ENCODE results near the gene NRROS. TPM values are rescaled to one million over a fixed set of nuclear protein-coding genes. Genes with fewer than 3 reads are reported as not detected.

NRROS gene
- total RNA-seq, 1 donor from 2014 or later: 0.42 TPM

DNA sequence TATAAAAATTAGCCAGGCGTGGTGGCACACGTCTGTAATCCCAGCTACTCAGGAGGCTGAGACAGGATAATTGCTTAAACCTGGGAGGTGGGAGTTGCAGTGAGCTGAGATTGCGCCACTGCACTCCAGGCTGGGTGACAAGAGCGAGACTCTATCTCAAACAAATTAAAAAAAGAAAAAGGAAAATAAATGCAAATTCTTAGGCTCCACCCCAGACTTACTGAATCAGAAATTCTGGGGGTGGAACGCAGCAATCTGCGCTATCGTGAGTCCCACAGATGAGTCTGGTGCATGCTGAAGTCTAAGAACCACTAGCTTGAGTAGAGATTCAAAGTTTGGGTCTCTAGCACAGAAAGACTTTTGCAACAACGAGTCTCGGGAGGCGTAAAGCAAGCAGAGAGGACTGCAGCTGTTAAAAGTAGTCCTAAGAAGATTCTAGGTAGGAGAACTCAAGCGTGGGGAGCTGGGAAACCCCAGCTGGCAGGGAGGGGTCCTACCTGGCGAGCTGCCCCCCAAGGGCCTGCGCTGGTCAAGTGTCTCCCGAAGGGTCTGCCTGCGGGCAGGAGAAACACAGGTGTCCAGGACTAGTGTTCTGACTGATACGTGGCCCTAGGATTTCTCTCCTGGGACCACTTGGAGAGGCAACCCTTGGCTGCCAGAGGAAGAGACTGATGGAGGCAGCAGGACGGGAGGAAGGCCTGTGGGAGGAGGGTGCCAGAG is 50.6 kb downstream of the NRROS start:
- Mint-ChIP-seq H3K27ac (ENCODE audit: unreplicated experiment) (no peak overlapping the region), H3K27me3 (ENCODE audit: unreplicated experiment) (no peaks in the 10 kb centered on the region), H3K4me3 (ENCODE audit: unreplicated experiment) (no peak overlapping the region), H3K9me3 (ENCODE audit: unreplicated experiment) (no peaks in the 10 kb centered on the region), H3K36me3 (ENCODE audit: unreplicated experiment) (no peaks in the 10 kb centered on the region), H3K4me1 (ENCODE audit: low read depth, unreplicated experiment) (peaks cover 9% of the 10 kb centered on the region)
- DNase-seq: no peak
- TF ChIP-seq, protein P1, sequence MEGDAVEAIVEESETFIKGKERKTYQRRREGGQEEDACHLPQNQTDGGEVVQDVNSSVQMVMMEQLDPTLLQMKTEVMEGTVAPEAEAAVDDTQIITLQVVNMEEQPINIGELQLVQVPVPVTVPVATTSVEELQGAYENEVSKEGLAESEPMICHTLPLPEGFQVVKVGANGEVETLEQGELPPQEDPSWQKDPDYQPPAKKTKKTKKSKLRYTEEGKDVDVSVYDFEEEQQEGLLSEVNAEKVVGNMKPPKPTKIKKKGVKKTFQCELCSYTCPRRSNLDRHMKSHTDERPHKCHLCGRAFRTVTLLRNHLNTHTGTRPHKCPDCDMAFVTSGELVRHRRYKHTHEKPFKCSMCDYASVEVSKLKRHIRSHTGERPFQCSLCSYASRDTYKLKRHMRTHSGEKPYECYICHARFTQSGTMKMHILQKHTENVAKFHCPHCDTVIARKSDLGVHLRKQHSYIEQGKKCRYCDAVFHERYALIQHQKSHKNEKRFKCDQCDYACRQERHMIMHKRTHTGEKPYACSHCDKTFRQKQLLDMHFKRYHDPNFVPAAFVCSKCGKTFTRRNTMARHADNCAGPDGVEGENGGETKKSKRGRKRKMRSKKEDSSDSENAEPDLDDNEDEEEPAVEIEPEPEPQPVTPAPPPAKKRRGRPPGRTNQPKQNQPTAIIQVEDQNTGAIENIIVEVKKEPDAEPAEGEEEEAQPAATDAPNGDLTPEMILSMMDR (IDR thresholded peaks at IDR 0.05; ENCODE audit: partially characterized antibody, unreplicated experiment): no peak

DNA sequence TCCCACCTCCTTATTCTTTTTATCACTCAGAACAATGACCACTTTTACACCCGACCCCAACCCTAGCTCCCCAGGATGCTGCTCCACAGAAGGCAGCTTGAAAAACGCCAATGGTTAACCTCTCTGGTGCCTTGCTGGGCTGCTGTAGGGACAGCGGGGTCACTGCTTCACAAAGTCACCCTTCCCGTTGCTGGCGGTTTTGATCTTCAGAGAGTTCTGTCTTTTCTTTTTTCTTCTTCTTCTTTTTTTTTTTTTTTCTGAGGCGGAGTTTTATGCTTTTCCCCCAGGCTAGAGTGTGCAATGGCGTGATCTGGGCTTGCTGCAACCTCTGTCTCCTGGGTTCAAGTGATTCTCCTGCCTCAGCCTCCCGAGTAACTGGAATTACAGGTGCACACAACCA is 51.9 kb downstream of the NRROS start:
- no peak overlapping the region for H3K27ac Mint-ChIP-seq (ENCODE audit: unreplicated experiment)
- H3K9me3 Mint-ChIP-seq (ENCODE audit: unreplicated experiment): no peaks in the 10 kb centered on the region
- TF ChIP-seq, protein P1 (IDR thresholded peaks at IDR 0.05; ENCODE audit: partially characterized antibody, unreplicated experiment): no peak
- peaks cover 9% of the 10 kb centered on the region for H3K4me1 Mint-ChIP-seq (ENCODE audit: low read depth, unreplicated experiment)
- H3K36me3 Mint-ChIP-seq (ENCODE audit: unreplicated experiment): no peaks in the 10 kb centered on the region
- H3K27me3 Mint-ChIP-seq (ENCODE audit: unreplicated experiment): no peaks in the 10 kb centered on the region
- DNase-seq: no peak
- H3K4me3 Mint-ChIP-seq (ENCODE audit: unreplicated experiment): no peak overlapping the region

DNA sequence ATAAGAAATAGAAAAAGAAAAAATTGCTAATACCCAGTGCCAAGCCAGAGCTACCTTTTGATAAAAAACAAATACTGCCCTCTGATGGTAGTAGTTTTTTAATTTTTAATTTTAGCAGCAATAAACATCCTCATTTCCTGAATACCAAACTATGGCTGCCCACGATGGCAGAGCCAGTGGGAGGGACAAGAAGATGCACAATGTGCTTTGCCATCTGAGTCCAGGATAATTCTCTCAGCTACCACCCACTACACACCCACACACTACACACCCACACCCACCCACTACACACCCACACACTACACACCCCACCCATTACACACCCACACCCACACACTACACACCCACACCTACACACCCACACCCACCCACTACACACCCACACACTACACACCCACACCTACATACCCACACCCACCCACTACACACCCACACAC is 54.7 kb downstream of the NRROS start:
- Mint-ChIP-seq H3K27ac (ENCODE audit: unreplicated experiment) (no peak overlapping the region), H3K27me3 (ENCODE audit: unreplicated experiment) (no peaks in the 10 kb centered on the region), H3K4me3 (ENCODE audit: unreplicated experiment) (no peak overlapping the region), H3K36me3 (ENCODE audit: unreplicated experiment) (no peaks in the 10 kb centered on the region), H3K4me1 (ENCODE audit: low read depth, unreplicated experiment) (no peaks in the 10 kb centered on the region), H3K9me3 (ENCODE audit: unreplicated experiment) (no peaks in the 10 kb centered on the region)
- DNase-seq: no peak
- TF ChIP-seq, protein P1 (IDR thresholded peaks at IDR 0.05; ENCODE audit: partially characterized antibody, unreplicated experiment): no peak

DNA sequence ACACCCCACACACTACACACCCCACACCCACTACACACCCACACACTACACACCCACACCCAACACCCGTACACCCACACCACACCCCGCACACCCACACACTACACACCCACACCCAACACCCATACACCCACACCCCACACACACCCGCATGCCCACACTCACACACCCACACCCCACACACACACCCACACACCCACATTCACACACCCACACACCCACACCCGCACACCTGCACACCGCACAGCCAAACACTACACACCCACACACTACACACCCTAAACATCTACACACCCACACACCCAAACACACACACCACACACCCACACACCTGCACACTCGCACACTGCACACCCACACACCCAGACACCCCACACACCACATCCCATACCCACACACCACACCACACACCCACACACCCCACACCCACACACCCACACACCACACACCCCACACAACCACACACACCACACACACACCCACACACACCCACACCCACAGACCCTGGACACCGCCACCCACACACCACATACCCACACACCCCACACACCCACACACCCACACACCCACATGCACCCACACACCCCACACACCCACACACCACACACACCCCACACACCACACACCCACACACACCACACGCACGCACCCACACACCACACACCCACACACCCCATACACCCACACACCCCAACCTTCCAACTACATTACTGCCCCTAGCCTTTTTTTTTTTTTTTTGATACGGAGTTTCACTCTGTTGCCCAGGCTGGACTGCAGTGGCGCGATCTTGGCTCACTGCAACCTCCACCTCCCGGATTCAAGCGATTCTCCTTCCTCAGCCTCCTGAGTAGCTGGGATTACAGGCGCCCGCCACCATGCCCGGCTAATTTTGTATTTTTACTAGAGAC is 55.7 kb downstream of the NRROS start:
- Mint-ChIP-seq H3K9me3 (ENCODE audit: unreplicated experiment) (no peaks in the 10 kb centered on the region), H3K4me1 (ENCODE audit: low read depth, unreplicated experiment) (no peaks in the 10 kb centered on the region), H3K27me3 (ENCODE audit: unreplicated experiment) (peaks cover 3% of the 10 kb centered on the region), H3K4me3 (ENCODE audit: unreplicated experiment) (no peak overlapping the region), H3K36me3 (ENCODE audit: unreplicated experiment) (no peaks in the 10 kb centered on the region), H3K27ac (ENCODE audit: unreplicated experiment) (no peak overlapping the region)
- TF ChIP-seq, protein P1 (IDR thresholded peaks at IDR 0.05; ENCODE audit: partially characterized antibody, unreplicated experiment): no peak
- no peak for DNase-seq

GRCh38 chr3:196695849-196696226 is 56.3 kb downstream of the NRROS start:
- Mint-ChIP-seq H3K9me3 (ENCODE audit: unreplicated experiment) (no peaks in the 10 kb centered on the region), H3K27ac (ENCODE audit: unreplicated experiment) (no peak overlapping the region), H3K36me3 (ENCODE audit: unreplicated experiment) (no peaks in the 10 kb centered on the region), H3K4me1 (ENCODE audit: low read depth, unreplicated experiment) (no peaks in the 10 kb centered on the region), H3K4me3 (ENCODE audit: unreplicated experiment) (no peak overlapping the region), H3K27me3 (ENCODE audit: unreplicated experiment) (peaks cover 3% of the 10 kb centered on the region)
- no peak for DNase-seq
- TF ChIP-seq, protein P1 (IDR thresholded peaks at IDR 0.05; ENCODE audit: partially characterized antibody, unreplicated experiment): no peak

Measured in glutamatergic neuron (in vitro differentiated cells).